ENCODE data around the gene DLG3.

DNA sequence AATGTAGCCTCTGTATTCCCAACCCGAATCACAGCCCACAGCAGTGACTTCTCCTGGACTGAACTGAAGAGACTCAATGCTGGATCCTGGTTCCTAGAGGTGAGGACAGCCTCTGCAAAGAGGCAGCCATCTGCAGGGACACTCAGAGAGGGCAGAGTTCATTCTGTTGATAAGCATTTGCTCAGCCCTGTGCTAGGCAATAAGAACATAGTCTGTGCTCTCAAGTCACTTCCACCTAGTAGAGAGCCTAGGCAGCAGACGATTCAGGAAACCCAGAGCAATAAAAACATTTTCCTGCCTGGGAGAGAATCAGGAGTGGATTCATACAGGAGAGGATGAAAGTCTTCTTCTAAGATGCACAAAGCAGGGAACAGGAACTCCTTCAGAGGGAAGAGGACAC lies 17.3 kb upstream of the DLG3 start:
- TF ChIP-seq, protein P1, sequence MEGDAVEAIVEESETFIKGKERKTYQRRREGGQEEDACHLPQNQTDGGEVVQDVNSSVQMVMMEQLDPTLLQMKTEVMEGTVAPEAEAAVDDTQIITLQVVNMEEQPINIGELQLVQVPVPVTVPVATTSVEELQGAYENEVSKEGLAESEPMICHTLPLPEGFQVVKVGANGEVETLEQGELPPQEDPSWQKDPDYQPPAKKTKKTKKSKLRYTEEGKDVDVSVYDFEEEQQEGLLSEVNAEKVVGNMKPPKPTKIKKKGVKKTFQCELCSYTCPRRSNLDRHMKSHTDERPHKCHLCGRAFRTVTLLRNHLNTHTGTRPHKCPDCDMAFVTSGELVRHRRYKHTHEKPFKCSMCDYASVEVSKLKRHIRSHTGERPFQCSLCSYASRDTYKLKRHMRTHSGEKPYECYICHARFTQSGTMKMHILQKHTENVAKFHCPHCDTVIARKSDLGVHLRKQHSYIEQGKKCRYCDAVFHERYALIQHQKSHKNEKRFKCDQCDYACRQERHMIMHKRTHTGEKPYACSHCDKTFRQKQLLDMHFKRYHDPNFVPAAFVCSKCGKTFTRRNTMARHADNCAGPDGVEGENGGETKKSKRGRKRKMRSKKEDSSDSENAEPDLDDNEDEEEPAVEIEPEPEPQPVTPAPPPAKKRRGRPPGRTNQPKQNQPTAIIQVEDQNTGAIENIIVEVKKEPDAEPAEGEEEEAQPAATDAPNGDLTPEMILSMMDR (IDR thresholded peaks at IDR 0.05), result no peak
- no peak for TF ChIP-seq POLR2A (IDR thresholded peaks at IDR 0.05; ENCODE audit: low read depth)
- no peak for TF ChIP-seq POLR2AphosphoS5 (IDR thresholded peaks at IDR 0.05)

All from esophagus muscularis mucosa (tissue), 3 donors.